GM21528 (cell line): Measurements from ENCODE around the gene ABCA2.

ENCODE experiments used
- ATAC-seq: cut with Tn5 transposase; IDR thresholded peaks from one replicate; pipeline ENCODE4 v1.9.1; 2021; ENCODE audit warnings: mild to moderate bottlenecking, moderate library complexity; ENCODE audit not compliant: unreplicated experiment, low FRiP score

Gene ABCA2

GRCh38 chr9:137032858-137033257 lies 4.8 kb upstream of the ABCA2 start:
- ATAC-seq: no peak

- ATAC-seq: no peak
These were observed 4.0 kb upstream of the ABCA2 start, which contains the start of gene FUT7 for GRCh38 chr9:137031904-137032640. Gene FUT7, minus strand, starts transcription at chr9:137032088. Its CDS starts 97 bp downstream, at chr9:137031991.

- no peak for ATAC-seq
These were observed 2.8 kb upstream of the ABCA2 start for GRCh38 chr9:137030538-137031527.

- ATAC-seq: no peak
These were observed 2.0 kb upstream of the ABCA2 start for GRCh38 chr9:137030006-137030405.

- ATAC-seq: no peak
These were observed 1.3 kb upstream of the ABCA2 start for GRCh38 chr9:137029058-137029936.

GRCh38 chr9:137028263-137029057 lies 423 bp upstream of the ABCA2 start:
- ATAC-seq: peak; percentile 39

- ATAC-seq: no peak
These were observed 1.2 kb downstream of the ABCA2 start for GRCh38 chr9:137026828-137027227.

GRCh38 chr9:137026384-137026783 lies 1.7 kb downstream of the ABCA2 start:
- no peak for ATAC-seq

GRCh38 chr9:137025517-137025966 lies 2.5 kb downstream of the ABCA2 start:
- ATAC-seq: no peak

GRCh38 chr9:137023583-137023991 lies 4.5 kb downstream of the ABCA2 start:
- ATAC-seq: no peak

- ATAC-seq: no peak
These were observed 4.9 kb downstream of the ABCA2 start for GRCh38 chr9:137023157-137023556.

- no peak for ATAC-seq
These were observed 5.4 kb downstream of the ABCA2 start for GRCh38 chr9:137022662-137023008.

GRCh38 chr9:137021979-137022661 lies 5.9 kb downstream of the ABCA2 start:
- ATAC-seq: no peak

GRCh38 chr9:137021568-137021978 lies 6.5 kb downstream of the ABCA2 start:
- ATAC-seq: no peak

- no peak for ATAC-seq
These were observed 7.1 kb downstream of the ABCA2 start for GRCh38 chr9:137020771-137021567.

GRCh38 chr9:137019891-137020683 lies 8.0 kb downstream of the ABCA2 start:
- ATAC-seq: no peak

GRCh38 chr9:137018761-137019559 lies 9.1 kb downstream of the ABCA2 start:
- no peak for ATAC-seq
